NCI-H2171 (cell line): ENCODE data around the gene POU2F1.
"Not testable (repeated sequence)": the region's sequence is repeated elsewhere in the genome, so short reads cannot be mapped to it uniquely, and the experiment has no call there.

Experiments
- DNase-seq: peaks from one replicate; lab custom pipeline; 2025; lab: John Stamatoyannopoulos, UW

The POU2F1 gene

DNA sequence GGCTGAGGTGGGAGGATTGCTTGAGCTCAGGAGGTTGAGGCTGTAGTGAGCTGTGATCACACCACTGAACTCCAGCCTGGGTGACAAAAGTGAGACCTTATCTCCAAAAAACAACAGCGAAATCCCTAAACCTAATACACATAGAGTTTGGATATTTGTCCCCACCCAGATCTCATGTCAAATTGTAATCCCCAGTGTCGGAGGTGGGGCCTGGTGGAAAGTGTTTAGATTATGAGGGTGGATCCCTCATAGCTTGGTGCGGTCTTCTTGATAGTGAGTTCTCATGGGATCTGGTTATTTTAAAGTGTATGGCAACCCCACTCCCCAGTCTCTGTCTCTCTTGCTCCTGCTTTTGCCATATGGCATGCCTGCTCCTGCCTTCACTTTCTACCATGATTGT is 94.0 kb downstream of the POU2F1 start:
- no peak for DNase-seq

GRCh38 chr1:167317463-167317862 is 96.8 kb downstream of the POU2F1 start:
- no peak for DNase-seq

GRCh38 chr1:167319206-167319605 is 98.5 kb downstream of the POU2F1 start:
- not testable (repeated sequence) for DNase-seq

GRCh38 chr1:167322483-167322882 is 101.8 kb downstream of the POU2F1 start:
- no peak for DNase-seq

- no peak for DNase-seq
These were observed 104.5 kb downstream of the POU2F1 start for GRCh38 chr1:167325151-167325550.

- DNase-seq, result no peak
These were observed 107.7 kb downstream of the POU2F1 start for GRCh38 chr1:167328306-167328815.

GRCh38 chr1:167328816-167329483 is 108.3 kb downstream of the POU2F1 start:
- no peak for DNase-seq

- DNase-seq, result no peak
These were observed 110.1 kb downstream of the POU2F1 start for GRCh38 chr1:167330601-167331293.

GRCh38 chr1:167331650-167332049 is 111.0 kb downstream of the POU2F1 start:
- DNase-seq, result no peak

- DNase-seq, result no peak
These were observed 111.8 kb downstream of the POU2F1 start for GRCh38 chr1:167332503-167332902.

DNA sequence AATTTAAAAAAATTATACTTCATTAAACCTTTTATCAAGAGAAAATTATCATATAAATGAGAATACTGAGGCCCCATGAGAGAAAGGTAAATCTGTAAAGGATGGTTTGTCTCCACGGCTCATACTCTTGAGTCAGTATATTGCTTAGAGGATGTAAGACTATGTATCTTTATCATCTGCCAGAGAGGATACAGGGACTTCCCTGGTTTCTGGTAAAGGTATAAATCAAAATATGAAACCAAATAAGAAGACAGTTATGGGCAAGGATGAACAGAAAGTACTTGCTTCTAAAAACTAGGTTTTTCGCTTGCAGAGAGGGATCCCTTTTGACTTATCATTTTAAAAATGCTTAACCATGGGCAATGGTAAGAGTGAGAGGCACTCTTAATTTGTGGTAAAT is 112.4 kb downstream of the POU2F1 start:
- DNase-seq, result no peak

GRCh38 chr1:167333703-167334102 is 113.0 kb downstream of the POU2F1 start:
- DNase-seq, result no peak

DNA sequence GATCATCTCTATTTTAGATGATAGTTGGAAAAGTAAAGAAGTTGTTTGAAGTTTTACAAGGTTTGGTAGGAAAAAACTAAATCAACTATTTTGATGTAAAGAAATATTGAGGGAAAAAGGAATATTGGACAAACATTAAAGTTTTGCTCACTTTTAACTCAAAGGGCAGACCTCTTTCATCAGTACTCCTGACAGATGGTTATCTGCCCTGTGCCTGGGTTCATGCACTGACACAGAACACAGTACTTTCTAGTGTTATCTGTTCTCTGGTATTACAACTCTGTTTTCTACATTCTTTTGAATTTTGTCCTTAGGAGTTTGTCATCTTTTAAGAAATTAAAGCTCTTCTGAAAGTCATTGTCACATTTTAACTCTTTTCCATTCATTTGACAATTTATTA is 118.7 kb downstream of the POU2F1 start:
- DNase-seq, result no peak

DNA sequence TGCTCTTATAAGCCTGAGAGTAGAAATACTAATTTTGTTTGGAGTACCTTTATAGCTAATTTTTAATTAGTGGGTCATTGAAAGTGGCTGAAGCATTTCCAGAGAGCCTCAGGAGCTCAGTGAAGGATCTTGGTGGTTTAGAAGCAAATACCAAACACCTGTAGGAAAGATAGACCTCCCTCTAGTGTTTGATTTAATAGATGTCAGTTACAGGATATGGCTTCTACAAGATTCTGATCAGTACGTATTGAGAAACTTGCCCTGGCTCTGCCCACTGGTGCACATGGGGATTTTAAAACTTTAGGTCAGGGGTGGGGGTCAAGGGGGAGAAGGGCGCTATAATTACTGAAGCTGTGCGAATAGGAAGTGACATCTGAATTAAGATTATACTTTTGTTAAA is 122.2 kb downstream of the POU2F1 start:
- DNase-seq, result no peak

DNA sequence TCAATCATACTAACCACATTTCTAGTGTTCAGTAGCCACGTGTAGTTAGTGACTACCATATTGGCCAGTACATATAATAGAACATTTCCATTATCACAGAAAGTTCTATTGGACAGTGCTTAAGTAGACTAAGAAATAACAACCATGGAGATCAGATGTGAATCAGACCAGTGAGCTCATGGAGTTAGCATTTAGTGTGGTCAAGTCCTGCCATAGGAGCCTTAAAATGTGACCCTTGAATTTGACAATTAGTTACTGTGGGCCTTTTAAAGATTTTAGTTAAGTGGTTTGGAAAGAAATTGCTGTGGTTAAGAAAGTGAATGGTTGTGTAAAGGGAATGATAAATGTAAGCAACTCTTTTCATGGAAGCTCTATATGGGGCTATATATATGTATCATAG is 123.4 kb downstream of the POU2F1 start:
- DNase-seq, result no peak

GRCh38 chr1:167344615-167345385 is 124.1 kb downstream of the POU2F1 start:
- DNase-seq, result no peak

DNA sequence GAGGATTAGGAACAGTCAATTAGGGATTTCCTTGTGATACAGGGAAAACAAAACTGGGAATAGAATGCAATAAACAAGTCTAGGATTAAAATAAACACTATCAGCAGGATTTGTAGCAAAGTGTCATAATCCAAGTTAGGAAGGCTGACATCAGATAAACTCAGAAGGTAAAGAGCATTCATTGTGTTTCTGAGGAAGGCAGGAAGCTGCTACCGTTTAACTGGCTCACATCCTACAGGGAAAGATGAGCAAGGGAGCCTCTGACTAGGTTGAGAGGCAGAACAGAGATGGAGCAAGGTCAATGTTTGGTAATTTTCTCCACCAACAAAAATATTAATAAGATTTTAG is 124.7 kb downstream of the POU2F1 start:
- no peak for DNase-seq

- peak; percentile 13 for DNase-seq
These were observed 136.6 kb downstream of the POU2F1 start for GRCh38 chr1:167357305-167357704.

DNA sequence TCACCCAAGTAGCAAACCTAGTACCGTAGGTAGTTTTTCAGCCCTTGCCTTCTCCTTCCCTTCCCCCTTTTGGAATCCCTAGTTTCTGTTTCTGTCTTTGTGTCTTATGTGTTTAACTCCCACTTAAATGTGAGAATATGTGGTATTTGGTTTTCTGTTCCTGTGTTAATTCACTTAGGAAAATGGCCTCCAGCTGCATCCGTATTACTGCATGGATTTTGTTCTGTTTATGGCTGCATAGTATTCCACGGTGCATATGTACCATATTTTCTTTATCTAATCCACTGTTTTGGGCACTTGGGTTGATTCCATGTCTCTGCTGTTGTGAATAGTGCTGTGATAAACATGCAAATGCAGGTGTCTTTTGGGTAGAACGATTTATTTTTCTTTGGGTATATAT is 138.6 kb downstream of the POU2F1 start:
- DNase-seq, result no peak

DNA sequence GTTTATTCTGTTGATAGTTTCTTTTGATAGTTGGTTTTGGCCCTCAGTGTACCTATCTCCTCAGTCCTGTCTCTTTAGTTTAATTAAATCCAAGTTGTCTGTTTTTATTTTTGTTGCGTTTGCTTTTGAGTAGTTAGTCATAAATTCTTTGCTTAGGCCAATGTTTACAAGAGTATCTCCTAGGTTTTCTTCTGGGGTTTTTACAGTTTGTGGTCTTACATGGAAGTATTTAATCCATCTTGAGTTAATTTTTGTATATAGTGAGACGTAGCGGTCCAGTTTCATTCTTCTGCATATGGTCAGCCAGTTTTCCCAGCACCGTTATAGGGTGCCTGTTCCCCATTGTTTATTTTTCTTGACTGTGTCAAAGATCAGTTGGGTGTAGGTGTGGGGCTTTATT is 139.4 kb downstream of the POU2F1 start:
- DNase-seq, result no peak

DNA sequence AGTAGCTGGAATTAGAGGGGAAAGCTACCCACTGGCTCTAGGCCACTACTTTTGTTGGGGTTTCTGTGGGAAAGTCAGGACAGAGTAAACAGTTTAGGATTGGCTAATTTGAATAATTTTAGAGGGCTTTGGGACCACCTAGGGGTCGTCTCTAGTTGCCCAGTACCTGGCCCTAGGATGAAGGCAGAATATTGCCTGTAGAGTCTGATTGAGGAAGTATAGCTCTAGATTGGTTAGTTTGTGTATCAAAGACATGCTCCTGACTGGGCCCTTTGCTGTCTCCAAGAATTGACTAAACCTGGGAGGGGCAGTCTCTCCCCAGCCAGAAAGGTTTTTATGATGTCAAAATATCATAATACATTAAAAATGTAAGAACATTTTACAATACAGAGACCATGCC is 142.0 kb downstream of the POU2F1 start:
- DNase-seq, result no peak

GRCh38 chr1:167364826-167365225 is 144.1 kb downstream of the POU2F1 start:
- no peak for DNase-seq

DNA sequence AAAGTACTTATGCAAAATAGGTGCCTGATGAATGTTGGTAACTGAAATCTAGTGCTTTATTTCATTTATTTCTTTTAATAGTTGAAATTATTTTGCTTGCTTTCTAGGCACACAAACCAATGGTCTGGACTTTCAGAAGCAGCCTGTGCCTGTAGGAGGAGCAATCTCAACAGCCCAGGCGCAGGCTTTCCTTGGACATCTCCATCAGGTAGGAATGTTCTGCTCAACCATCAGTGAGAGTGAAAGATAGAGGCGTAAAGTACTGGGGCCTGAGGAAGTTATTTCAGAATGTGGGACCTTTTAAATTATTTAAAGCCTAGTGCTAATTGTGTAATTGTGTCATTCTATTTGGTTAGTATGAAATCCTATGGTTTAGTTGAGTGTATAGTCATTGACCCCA is 144.7 kb downstream of the POU2F1 start:
- no peak for DNase-seq
